ENCODE data around the gene ARHGDIG. TPM values are rescaled to one million over a fixed set of nuclear protein-coding genes. Genes with fewer than 3 reads are reported as not detected.
"Not testable (repeated sequence)": the region's sequence is repeated elsewhere in the genome, so short reads cannot be mapped to it uniquely, and the experiment has no call there.

Gene ARHGDIG
- total RNA-seq, 2 experiments from 2014 or later, result not detected

DNA sequence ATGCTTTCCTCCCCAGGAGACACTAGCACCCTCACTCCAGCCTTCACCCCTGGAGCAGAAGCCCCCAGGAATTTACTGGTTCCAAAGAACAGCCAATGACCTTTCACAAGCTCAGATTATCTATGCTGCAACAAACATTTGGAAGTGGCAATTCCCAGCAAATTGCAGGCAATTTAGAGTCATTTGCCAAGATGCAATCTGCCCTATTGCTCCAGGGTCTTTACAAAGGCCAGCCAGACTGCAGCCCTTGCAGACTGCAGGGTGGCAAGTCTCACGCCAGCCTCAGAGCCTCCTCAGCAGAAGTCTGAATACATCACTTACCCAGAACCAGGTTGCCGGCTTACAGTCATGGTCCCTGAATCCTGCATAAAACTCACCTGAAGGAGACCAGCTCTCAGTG lies 50.4 kb downstream of the ARHGDIG start:
- H3K9me3 ChIP-seq (ENCODE audit: low read length), result no peaks in the 10 kb centered on the region
- TF ChIP-seq EZH2phosphoT487 (IDR thresholded peaks at IDR 0.05; ENCODE audit: borderline replicate concordance, low read depth, low read length), result no peak
- TF ChIP-seq, protein P1, sequence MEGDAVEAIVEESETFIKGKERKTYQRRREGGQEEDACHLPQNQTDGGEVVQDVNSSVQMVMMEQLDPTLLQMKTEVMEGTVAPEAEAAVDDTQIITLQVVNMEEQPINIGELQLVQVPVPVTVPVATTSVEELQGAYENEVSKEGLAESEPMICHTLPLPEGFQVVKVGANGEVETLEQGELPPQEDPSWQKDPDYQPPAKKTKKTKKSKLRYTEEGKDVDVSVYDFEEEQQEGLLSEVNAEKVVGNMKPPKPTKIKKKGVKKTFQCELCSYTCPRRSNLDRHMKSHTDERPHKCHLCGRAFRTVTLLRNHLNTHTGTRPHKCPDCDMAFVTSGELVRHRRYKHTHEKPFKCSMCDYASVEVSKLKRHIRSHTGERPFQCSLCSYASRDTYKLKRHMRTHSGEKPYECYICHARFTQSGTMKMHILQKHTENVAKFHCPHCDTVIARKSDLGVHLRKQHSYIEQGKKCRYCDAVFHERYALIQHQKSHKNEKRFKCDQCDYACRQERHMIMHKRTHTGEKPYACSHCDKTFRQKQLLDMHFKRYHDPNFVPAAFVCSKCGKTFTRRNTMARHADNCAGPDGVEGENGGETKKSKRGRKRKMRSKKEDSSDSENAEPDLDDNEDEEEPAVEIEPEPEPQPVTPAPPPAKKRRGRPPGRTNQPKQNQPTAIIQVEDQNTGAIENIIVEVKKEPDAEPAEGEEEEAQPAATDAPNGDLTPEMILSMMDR (conservative IDR thresholded peaks at IDR 0.05; ENCODE audit: low read length), result no peak
- BruUV-seq (replicated peaks), result no TSS peak
- no peaks in the 10 kb centered on the region; the same call in 1 of the 2 replicates for H4K20me1 ChIP-seq (ENCODE audit: insufficient read depth, low read length)
- H2AFZ ChIP-seq (ENCODE audit: low read length), result no peak overlapping the region
- POLR2A ChIA-PET, result interaction anchor here (0.7 kb wide), 1 partner anchor 38 kb away, joined by 3 read pairs; no protein-coding TSS in a partner anchor
- CTCF ChIA-PET (ENCODE audit: unreplicated experiment), result no interaction called here
- intact Hi-C loops (cut with micrococcal nuclease; ENCODE audit: unreplicated experiment), result no loop called here
- H3K79me2 ChIP-seq (ENCODE audit: insufficient read depth, low read depth, low read length), result peaks cover 21% of the 10 kb centered on the region
- H3K4me1 ChIP-seq (ENCODE audit: insufficient read depth, low read length, poor library complexity, severe bottlenecking), result peaks cover 1% of the 10 kb centered on the region
- no peaks in the 10 kb centered on the region for H3K9me2 ChIP-seq (ENCODE audit: insufficient read depth, low read length)
- H3K27ac ChIP-seq (ENCODE audit: low read depth, low read length, poor library complexity, severe bottlenecking), result no peak overlapping the region
- no peak overlapping the region for H3K4me2 ChIP-seq (ENCODE audit: low read length)
- no peak for DNase-seq (ENCODE audit: low spot score)
- H3K36me3 ChIP-seq (ENCODE audit: insufficient read depth, low read length), result no peaks in the 10 kb centered on the region; the same call in 1 of the 2 replicates
- no peak overlapping the region for H3K4me3 ChIP-seq (ENCODE audit: low read depth, low read length, poor library complexity, severe bottlenecking)

DNA sequence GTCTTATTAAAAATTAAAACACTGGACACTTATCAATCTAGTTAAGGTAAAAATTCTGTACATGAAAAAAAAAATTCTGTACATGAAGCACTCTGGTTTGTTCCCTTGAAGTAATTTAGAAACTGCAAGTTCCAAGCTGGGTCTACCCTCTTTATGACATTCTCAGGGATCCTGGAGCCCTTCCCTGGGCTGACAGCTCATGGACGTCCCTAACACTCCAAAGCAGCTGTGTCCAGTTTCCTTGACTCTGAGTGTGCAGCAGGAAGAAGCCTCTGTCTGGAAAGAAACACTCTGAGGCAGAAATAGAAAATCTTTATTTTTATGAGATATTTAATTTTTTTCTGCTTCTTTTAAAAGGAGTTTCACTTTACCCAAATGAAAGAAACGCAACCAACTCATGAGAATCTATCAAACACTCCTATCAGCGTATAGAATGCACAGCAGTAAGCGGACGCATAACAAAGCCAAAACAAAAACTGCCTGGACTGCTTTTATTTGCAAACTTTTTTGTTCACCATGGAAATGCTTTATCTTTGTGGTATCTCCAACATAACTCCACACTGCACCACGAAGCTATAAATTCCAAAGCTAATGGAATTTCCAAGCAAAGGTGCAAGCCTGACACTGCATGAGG lies 50.9 kb downstream of the ARHGDIG start:
- H3K4me3 ChIP-seq (ENCODE audit: low read depth, low read length, poor library complexity, severe bottlenecking); H3K36me3 ChIP-seq (ENCODE audit: insufficient read depth, low read length); H2AFZ ChIP-seq (ENCODE audit: low read length); H3K4me1 ChIP-seq (ENCODE audit: insufficient read depth, low read length, poor library complexity, severe bottlenecking); intact Hi-C loops (cut with micrococcal nuclease; ENCODE audit: unreplicated experiment); BruUV-seq (replicated peaks); H3K9me3 ChIP-seq (ENCODE audit: low read length); DNase-seq (ENCODE audit: low spot score); H4K20me1 ChIP-seq (ENCODE audit: insufficient read depth, low read length); CTCF ChIA-PET (ENCODE audit: unreplicated experiment); H3K9me2 ChIP-seq (ENCODE audit: insufficient read depth, low read length); H3K4me2 ChIP-seq (ENCODE audit: low read length); H3K27ac ChIP-seq (ENCODE audit: low read depth, low read length, poor library complexity, severe bottlenecking): not testable (repeated sequence)
- H3K79me2 ChIP-seq (ENCODE audit: insufficient read depth, low read depth, low read length), result peaks cover 22% of the 10 kb centered on the region
- POLR2A ChIA-PET, result interaction anchor here (0.7 kb wide), 1 partner anchor 38 kb away, joined by 3 read pairs; no protein-coding TSS in a partner anchor

Other genes with a start within 250 kb of the ARHGDIG start
- 26.2 and 28.6 TPM in 2 replicates for gene POLR3K, start 227.0 kb upstream of the ARHGDIG start, total RNA-seq (2014; rRNA removed; shearing (Covaris generic))
- gene POLR3K, start 227.0 kb upstream of the ARHGDIG start, total RNA-seq (2022), result 73.6 and 74.1 TPM in 2 replicates
- gene SNRNP25, start 226.8 kb upstream of the ARHGDIG start, total RNA-seq (2014; rRNA removed; shearing (Covaris generic)), result 61.4 and 68.1 TPM in 2 replicates
- gene SNRNP25, start 226.8 kb upstream of the ARHGDIG start, total RNA-seq (2022), result 63.0 and 68.3 TPM in 2 replicates
- gene RHBDF1, start 208.0 kb upstream of the ARHGDIG start, total RNA-seq (2014; rRNA removed; shearing (Covaris generic)), result 0.10 and 0.13 TPM in 2 replicates
- 0.66 and 0.68 TPM in 2 replicates for gene RHBDF1, start 208.0 kb upstream of the ARHGDIG start, total RNA-seq (2022)
- 119 and 126 TPM in 2 replicates for gene MPG, start 202.4 kb upstream of the ARHGDIG start, total RNA-seq (2014; rRNA removed; shearing (Covaris generic))
- 54.2 and 58.1 TPM in 2 replicates for gene MPG, start 202.4 kb upstream of the ARHGDIG start, total RNA-seq (2022)
- gene NPRL3, start 141.9 kb upstream of the ARHGDIG start, total RNA-seq (2014; rRNA removed; shearing (Covaris generic)), result 12.8 and 14.2 TPM in 2 replicates
- gene NPRL3, start 141.9 kb upstream of the ARHGDIG start, total RNA-seq (2022), result 50.2 and 50.9 TPM in 2 replicates
- gene HBZ, start 127.9 kb upstream of the ARHGDIG start, total RNA-seq (2014; rRNA removed; shearing (Covaris generic)), result not detected in 2 replicates
- not detected in 2 replicates for gene HBZ, start 127.9 kb upstream of the ARHGDIG start, total RNA-seq (2022)
- not detected in 2 replicates for gene HBM, start 114.6 kb upstream of the ARHGDIG start, total RNA-seq (2014; rRNA removed; shearing (Covaris generic))
- gene HBM, start 114.6 kb upstream of the ARHGDIG start, total RNA-seq (2022), result not detected in 2 replicates
- not detected in 2 replicates for gene HBA2, start 107.7 kb upstream of the ARHGDIG start, total RNA-seq (2014; rRNA removed; shearing (Covaris generic))
- not detected in 2 replicates for gene HBA2, start 107.7 kb upstream of the ARHGDIG start, total RNA-seq (2022)
- not detected in 2 replicates for gene HBA1, start 103.9 kb upstream of the ARHGDIG start, total RNA-seq (2014; rRNA removed; shearing (Covaris generic))
- gene HBA1, start 103.9 kb upstream of the ARHGDIG start, total RNA-seq (2022), result not detected in 2 replicates
- not detected in 2 replicates for gene HBQ1, start 100.1 kb upstream of the ARHGDIG start, total RNA-seq (2014; rRNA removed; shearing (Covaris generic))
- not detected in 2 replicates for gene HBQ1, start 100.1 kb upstream of the ARHGDIG start, total RNA-seq (2022)
- gene LUC7L, start 51.1 kb upstream of the ARHGDIG start, total RNA-seq (2014; rRNA removed; shearing (Covaris generic)), result 90.5 and 92.6 TPM in 2 replicates
- gene LUC7L, start 51.1 kb upstream of the ARHGDIG start, total RNA-seq (2022), result 81.4 and 90.6 TPM in 2 replicates
- gene FAM234A, start 45.8 kb upstream of the ARHGDIG start, total RNA-seq (2014; rRNA removed; shearing (Covaris generic)), result 8.1 and 10.9 TPM in 2 replicates
- 26.8 and 30.1 TPM in 2 replicates for gene FAM234A, start 45.8 kb upstream of the ARHGDIG start, total RNA-seq (2022)
- gene RGS11, start 4.6 kb upstream of the ARHGDIG start, total RNA-seq (2014; rRNA removed; shearing (Covaris generic)), result not detected in 2 replicates
- not detected in 2 replicates for gene RGS11, start 4.6 kb upstream of the ARHGDIG start, total RNA-seq (2022)
- not detected in 2 replicates for gene PDIA2, start 2.6 kb downstream of the ARHGDIG start, total RNA-seq (2014; rRNA removed; shearing (Covaris generic))
- not detected in 2 replicates for gene PDIA2, start 2.6 kb downstream of the ARHGDIG start, total RNA-seq (2022)
- 30.3 and 30.6 TPM in 2 replicates for gene AXIN1, start 72.1 kb downstream of the ARHGDIG start, total RNA-seq (2014; rRNA removed; shearing (Covaris generic))
- gene AXIN1, start 72.1 kb downstream of the ARHGDIG start, total RNA-seq (2022), result 29.0 and 29.8 TPM in 2 replicates
- gene MRPL28, start 89.9 kb downstream of the ARHGDIG start, total RNA-seq (2014; rRNA removed; shearing (Covaris generic)), result 113 and 134 TPM in 2 replicates
- gene MRPL28, start 89.9 kb downstream of the ARHGDIG start, total RNA-seq (2022), result 78.1 and 84.6 TPM in 2 replicates
- 40.1 and 50.6 TPM in 2 replicates for gene PGAP6, start 101.4 kb downstream of the ARHGDIG start, total RNA-seq (2014; rRNA removed; shearing (Covaris generic))
- gene PGAP6, start 101.4 kb downstream of the ARHGDIG start, total RNA-seq (2022), result 34.3 and 41.2 TPM in 2 replicates
- gene NME4, start 116.6 kb downstream of the ARHGDIG start, total RNA-seq (2014; rRNA removed; shearing (Covaris generic)), result 25.0 and 28.3 TPM in 2 replicates
- gene NME4, start 116.6 kb downstream of the ARHGDIG start, total RNA-seq (2022), result 24.3 and 25.0 TPM in 2 replicates
- gene DECR2, start 121.3 kb downstream of the ARHGDIG start, total RNA-seq (2014; rRNA removed; shearing (Covaris generic)), result 7.5 and 8.0 TPM in 2 replicates
- 14.4 and 15.9 TPM in 2 replicates for gene DECR2, start 121.3 kb downstream of the ARHGDIG start, total RNA-seq (2022)
- 29.0 and 29.9 TPM in 2 replicates for gene RAB11FIP3, start 145.1 kb downstream of the ARHGDIG start, total RNA-seq (2014; rRNA removed; shearing (Covaris generic))
- gene RAB11FIP3, start 145.1 kb downstream of the ARHGDIG start, total RNA-seq (2022), result 47.5 and 51.2 TPM in 2 replicates
- 23.1 and 32.9 TPM in 2 replicates for gene CAPN15, start 247.1 kb downstream of the ARHGDIG start, total RNA-seq (2014; rRNA removed; shearing (Covaris generic))
- 43.9 and 54.0 TPM in 2 replicates for gene CAPN15, start 247.1 kb downstream of the ARHGDIG start, total RNA-seq (2022)